DND-41 (cell line): ENCODE data around the gene CBX5.

Experiments
- ATAC-seq: fragments of 200-7000 bp; cut with Tn5 transposase; 3 replicates; pipeline ENCODE4 v1.9.1; 2021; ENCODE audit warnings: low read depth; ENCODE audit not compliant: insufficient read depth
- DNase-seq: peaks from one replicate; pipeline ENCODE4 v3.0.0-alpha.2; 2020
- H2AFZ ChIP-seq: 2 replicates; pipeline ENCODE4 v1.6.0; 2012; ENCODE audit warnings: low read depth, low read length
- H3K27ac ChIP-seq: 2 replicates; pipeline ENCODE4 v1.5.1; 2012; ENCODE audit warnings: low read length, inconsistent platforms
- H3K27me3 ChIP-seq: fragments of 200-600 bp; sonication (generic); 2 replicates; pipeline ENCODE4 v1.6.0; 2012; ENCODE audit warnings: low read length, mild to moderate bottlenecking, inconsistent platforms; ENCODE audit not compliant: insufficient read depth, poor library complexity
- H3K36me3 ChIP-seq: 2 replicates; pipeline ENCODE4 v1.5.1; 2012; ENCODE audit warnings: low read length, inconsistent platforms; ENCODE audit not compliant: insufficient read depth
- H3K4me1 ChIP-seq: 2 replicates; pipeline ENCODE4 v1.5.1; 2012; ENCODE audit warnings: mild to moderate bottlenecking, low read length; ENCODE audit not compliant: insufficient read depth
- H3K4me2 ChIP-seq: 2 replicates; pipeline ENCODE4 v1.6.0; 2012; ENCODE audit warnings: mild to moderate bottlenecking, moderate library complexity, low read length, inconsistent platforms; ENCODE audit not compliant: insufficient read depth
- H3K4me3 ChIP-seq, 2 experiments: fragments of 200-600 bp in 1 of 2; shearing (Covaris generic) in 1 of 2; 2 replicates each; pipeline ENCODE4 v1.5.1; 2012 to 2016; ENCODE audit warnings: inconsistent platforms in 2 of 2, low read length in 2 of 2, mild to moderate bottlenecking in 2 of 2, low read depth in 1 of 2, moderate library complexity in 1 of 2
- H3K79me2 ChIP-seq: 2 replicates; pipeline ENCODE4 v1.6.0; 2012; ENCODE audit warnings: low read length, inconsistent platforms; ENCODE audit not compliant: insufficient read depth
- H3K9ac ChIP-seq: 2 replicates; pipeline ENCODE4 v1.6.0; 2012; ENCODE audit warnings: low read depth, mild to moderate bottlenecking, inconsistent platforms, low read length, moderate library complexity
- H3K9me3 ChIP-seq: 2 replicates; pipeline ENCODE4 v1.5.1; 2012; ENCODE audit warnings: low read length, moderate library complexity, mild to moderate bottlenecking, inconsistent platforms; ENCODE audit not compliant: insufficient read depth, severe bottlenecking
- H4K20me1 ChIP-seq: 2 replicates; pipeline ENCODE4 v1.6.0; 2012; ENCODE audit warnings: low read length; ENCODE audit not compliant: insufficient read depth
- CTCF ChIP-seq: IDR thresholded peaks from 2 replicates; pipeline ENCODE4 v1.5.1; 2012; ENCODE audit warnings: borderline replicate concordance, low read length, moderate library complexity, mild to moderate bottlenecking; ENCODE audit not compliant: poor library complexity, severe bottlenecking; ENCODE audit errors: extremely low read depth
- EZH2 ChIP-seq: IDR thresholded peaks from 3 replicates; pipeline ENCODE4 v1.6.1; 2012; ENCODE audit warnings: borderline replicate concordance, low read depth, mild to moderate bottlenecking, moderate library complexity, low read length, inconsistent platforms; ENCODE audit not compliant: severe bottlenecking

Gene CBX5

GRCh38 chr12:54227376-54227775, 52.5 kb downstream of the CBX5 start:
- no peaks in the 10 kb centered on the region for H3K27me3 ChIP-seq
- no peak overlapping the region for H2AFZ ChIP-seq
- no peak overlapping the region for H3K27ac ChIP-seq
- no peak for TF ChIP-seq CTCF
- no peak; the same call in 2 of the 3 replicates for ATAC-seq
- peaks cover 6% of the 10 kb centered on the region; the same call in 1 of the 2 replicates for H3K36me3 ChIP-seq
- no peak overlapping the region for H3K9ac ChIP-seq
- no peaks in the 10 kb centered on the region for H4K20me1 ChIP-seq
- no peak overlapping the region for H3K4me3 ChIP-seq
- H3K79me2 ChIP-seq, result no peaks in the 10 kb centered on the region
- DNase-seq, result no peak
- no peaks in the 10 kb centered on the region for H3K4me1 ChIP-seq
- no peak overlapping the region for H3K4me2 ChIP-seq
- no peaks in the 10 kb centered on the region for H3K9me3 ChIP-seq

GRCh38 chr12:54225666-54226065, 54.3 kb downstream of the CBX5 start:
- TF ChIP-seq CTCF (no peak), EZH2 (no peak)
- no peak overlapping the region for H3K4me2 ChIP-seq
- no peaks in the 10 kb centered on the region for H3K27me3 ChIP-seq
- DNase-seq (no peak), ATAC-seq (no peak)
- no peak overlapping the region for H3K27ac ChIP-seq
- no peaks in the 10 kb centered on the region for H3K79me2 ChIP-seq
- no peak overlapping the region for H3K4me3 ChIP-seq
- no peaks in the 10 kb centered on the region for H3K9me3 ChIP-seq
- H4K20me1 ChIP-seq, result no peaks in the 10 kb centered on the region
- H3K36me3 ChIP-seq, result no peaks in the 10 kb centered on the region
- H3K9ac ChIP-seq, result no peak overlapping the region
- no peaks in the 10 kb centered on the region for H3K4me1 ChIP-seq
- H2AFZ ChIP-seq, result no peak overlapping the region

- H2AFZ ChIP-seq, result no peak overlapping the region
- DNase-seq (no peak), ATAC-seq (no peak)
- H3K9ac ChIP-seq, result no peak overlapping the region
- H3K36me3 ChIP-seq, result no peaks in the 10 kb centered on the region
- no peak overlapping the region for H3K27ac ChIP-seq
- H3K4me1 ChIP-seq, result peaks cover under 1% of the 10 kb centered on the region
- no peak for TF ChIP-seq EZH2
- TF ChIP-seq CTCF, result no peak
- no peaks in the 10 kb centered on the region for H3K9me3 ChIP-seq
- no peaks in the 10 kb centered on the region for H3K27me3 ChIP-seq
- H3K4me3 ChIP-seq, result no peak overlapping the region
- no peaks in the 10 kb centered on the region for H4K20me1 ChIP-seq
- H3K4me2 ChIP-seq, result no peak overlapping the region
- H3K79me2 ChIP-seq, result no peaks in the 10 kb centered on the region
Observed at GRCh38 chr12:54222609-54223008, 57.3 kb downstream of the CBX5 start.

GRCh38 chr12:54221402-54221984, 58.4 kb downstream of the CBX5 start:
- no peaks in the 10 kb centered on the region for H3K27me3 ChIP-seq
- H3K9me3 ChIP-seq, result no peaks in the 10 kb centered on the region
- no peak overlapping the region for H3K9ac ChIP-seq
- no peak overlapping the region for H2AFZ ChIP-seq
- H3K36me3 ChIP-seq, result no peaks in the 10 kb centered on the region
- H4K20me1 ChIP-seq, result no peaks in the 10 kb centered on the region
- ATAC-seq, result no peak
- H3K4me1 ChIP-seq, result peaks cover 12% of the 10 kb centered on the region
- DNase-seq, result no peak
- no peak overlapping the region for H3K27ac ChIP-seq
- H3K4me3 ChIP-seq, result no peak overlapping the region
- no peak overlapping the region for H3K4me2 ChIP-seq
- no peak for TF ChIP-seq CTCF
- TF ChIP-seq EZH2, result no peak
- no peaks in the 10 kb centered on the region for H3K79me2 ChIP-seq
